GM12878 (cell line): Measurements from ENCODE around the gene FUT8. TPM values are rescaled to one million over a fixed set of nuclear protein-coding genes. Genes with fewer than 3 reads are reported as not detected.
A peak's percentile ranks its signal among the peaks of the same experiment; 100 is the strongest.

Experiments used
- ATAC-seq: fragments of 200-7000 bp; cut with Tn5 transposase; 3 replicates; pipeline ENCODE4 v1.9.1; 2020; ENCODE audit warnings: mild to moderate bottlenecking, moderate library complexity
- BruUV-seq: library from RNA; stranded (reverse); fragments of 400-500 nt; replicated peaks from 2 replicates; lab custom pipeline; 2021; lab: Mats Ljungman, UMichigan
- CTCF ChIA-PET: fragments of 300-600 bp; sonication (Branson Sonifier 250); formaldehyde crosslinking; extraction: SDS; loops from one replicate; lab custom pipeline; 2021; ENCODE audit warnings: inconsistent platforms; lab: Yijun Ruan, JAX
- POLR2A ChIA-PET: fragments of 350-600 bp; formaldehyde crosslinking; extraction: SDS; loops from one replicate; lab custom pipeline; 2021; ENCODE audit warnings: inconsistent platforms; lab: Charles Lee
- RAD21 ChIA-PET: fragments of 300-600 bp; sonication (Branson Sonifier 250); formaldehyde crosslinking; loops from one replicate; lab custom pipeline; 2023; ENCODE audit warnings: antibody characterized with exemption; ENCODE audit not compliant: unreplicated experiment; lab: Charles Lee
- SMC1A ChIA-PET: fragments of 300-600 bp; sonication (Branson Sonifier 250); formaldehyde crosslinking; loops from one replicate; lab custom pipeline; 2023; ENCODE audit not compliant: unreplicated experiment, uncharacterized antibody; lab: Charles Lee
- DNase-seq: peaks from one replicate; pipeline ENCODE4 v3.0.0-alpha.2; 2011; ENCODE audit warnings: low read depth, low spot score
- FAIRE-seq: peaks from 3 replicates; lab custom pipeline; 2011; peaks lifted over from hg19 to GRCh38; lab: Jason Lieb, UNC
- H2AFZ ChIP-seq: 2 replicates; pipeline ENCODE4 v1.6.0; 2011; ENCODE audit warnings: low read depth, low read length, control low read depth; ENCODE audit not compliant: control insufficient read depth
- H3K27ac ChIP-seq: 2 replicates; pipeline ENCODE4 v1.5.1; 2011; ENCODE audit warnings: control low read depth; ENCODE audit not compliant: control insufficient read depth, insufficient read depth
- H3K27me3 ChIP-seq, 2 experiments: replicated peaks in 1 of 2; 2 replicates each; pipeline versions ENCODE4 v1.6.0 to v1.6.1; 2011; ENCODE audit warnings: low read length in 1 of 2; ENCODE audit not compliant: control insufficient read depth in 2 of 2, insufficient read depth in 2 of 2
- H3K36me3 ChIP-seq, 2 experiments: 2 replicates each; pipeline ENCODE4 v1.5.1; 2011; ENCODE audit warnings: low read length in 1 of 2; ENCODE audit not compliant: control insufficient read depth in 2 of 2, insufficient read depth in 2 of 2
- H3K4me1 ChIP-seq: 2 replicates; pipeline ENCODE4 v1.6.1; 2011; ENCODE audit warnings: mild to moderate bottlenecking, low read length, moderate library complexity, mixed read lengths; ENCODE audit not compliant: control insufficient read depth, insufficient read depth
- H3K4me2 ChIP-seq: 2 replicates; pipeline ENCODE4 v1.6.0; 2011; ENCODE audit warnings: control low read depth; ENCODE audit not compliant: control insufficient read depth, insufficient read depth
- H3K4me3 ChIP-seq: fragments of 200-600 bp; sonication (generic); 2 replicates; pipeline ENCODE4 v1.5.1; 2016
- H3K79me2 ChIP-seq: 2 replicates; pipeline ENCODE4 v1.6.0; 2011; ENCODE audit warnings: low read length; ENCODE audit not compliant: control insufficient read depth, insufficient read depth
- H3K9ac ChIP-seq: 2 replicates; pipeline ENCODE4 v1.8.0; 2011; ENCODE audit warnings: low read length, control low read depth, mixed read lengths; ENCODE audit not compliant: control insufficient read depth, insufficient read depth
- H3K9me3 ChIP-seq: replicated peaks from 3 replicates; pipeline ENCODE4 v1.5.1; 2011; ENCODE audit warnings: mild to moderate bottlenecking, low read length; ENCODE audit not compliant: control insufficient read depth, insufficient read depth
- H4K20me1 ChIP-seq: 2 replicates; pipeline ENCODE4 v1.6.0; 2011; ENCODE audit not compliant: control insufficient read depth, insufficient read depth
- HDAC2 ChIP-seq: fragments of 200-600 bp; sonication (generic); IDR thresholded peaks from 2 replicates; pipeline ENCODE4 v1.6.1; 2017
- HDAC6 ChIP-seq: fragments of 200-600 bp; sonication (generic); IDR thresholded peaks from one replicate; pipeline ENCODE4 v1.8.0; 2017; ENCODE audit warnings: antibody characterized with exemption; ENCODE audit not compliant: unreplicated experiment
- WGBS: methylation state at CpG from one replicate; pipeline ENCODE4 v1.1.6; 2016; ENCODE audit warnings: low lambda C conversion rate; ENCODE audit not compliant: insufficient replicate concordance, insufficient coverage; ENCODE audit errors: missing lambda C conversion rate; 5-methylcytosine and 5-hydroxymethylcytosine counted together
- in situ Hi-C: fragments of 300-500 bp; cut with MboI; formaldehyde crosslinking; loops from 9 replicates; pipeline ENCODE4 v1.14.3; 2018; ENCODE audit warnings: mixed read lengths
- intact Hi-C: fragments of 100-400 bp; cut with micrococcal nuclease; formaldehyde crosslinking; loops from one replicate; pipeline ENCODE4 v1.14.2; 2022; ENCODE audit not compliant: unreplicated experiment
- polyA plus RNA-seq, 11 experiments: library from polyadenylated mRNA; depleted of rRNA in 4 of 11; unstranded in 6 of 11; stranded (reverse) in 5 of 11; fragments of >200 nt; fragmentation: Nextera tagmentation in 4 of 11; fragmentation: Illumina TruSeq in 1 of 11; extraction: Ambion mirVana in 4 of 11; extraction: Trizol in 1 of 11; gene quantifications; 1 replicate in 1 of 11; 2 replicates in 10 of 11; pipeline versions ENCODE4 v1.2.1 to v1.2.3, GENCODE V29; 2011 to 2016; ENCODE audit warnings: inconsistent platforms in 2 of 11, missing spikeins in 2 of 11, low read depth in 1 of 11
- total RNA-seq, 4 experiments: library from RNA; depleted of rRNA in 3 of 4; stranded (reverse); fragments of >200 nt in 3 of 4; fragmentation: Illumina TruSeq in 1 of 4; extraction: Trizol in 1 of 4; gene quantifications; 2 replicates each; pipeline versions ENCODE4 v1.2.1 to v1.2.3, GENCODE V29; 2013 to 2021
- TF ChIP-seq, protein P1 (sequence below): fragments of 150-350 bp; IDR thresholded peaks from 2 replicates; pipeline ENCODE4 v1.6.1; 2016; ENCODE audit warnings: low read depth, low read length
- TF ChIP-seq, protein P2 (sequence below): fragments of 450-650 bp; formaldehyde crosslinking; IDR thresholded peaks from 2 replicates; pipeline ENCODE4 v1.4.0; 2022; ENCODE audit warnings: mild to moderate bottlenecking, moderate library complexity
- TF ChIP-seq, protein P3 (sequence below): fragments of 450-650 bp; IDR thresholded peaks from 2 replicates; pipeline ENCODE4 v1.6.1; 2016; ENCODE audit warnings: mild to moderate bottlenecking, moderate library complexity, borderline replicate concordance

The FUT8 gene
- total and polyA plus RNA-seq, 10 of the 15 experiments (the other 5 are each of a cell fraction or from before 2014, with no cell fraction given), result 21.3 to 106 (median 66.3) TPM

DNA sequence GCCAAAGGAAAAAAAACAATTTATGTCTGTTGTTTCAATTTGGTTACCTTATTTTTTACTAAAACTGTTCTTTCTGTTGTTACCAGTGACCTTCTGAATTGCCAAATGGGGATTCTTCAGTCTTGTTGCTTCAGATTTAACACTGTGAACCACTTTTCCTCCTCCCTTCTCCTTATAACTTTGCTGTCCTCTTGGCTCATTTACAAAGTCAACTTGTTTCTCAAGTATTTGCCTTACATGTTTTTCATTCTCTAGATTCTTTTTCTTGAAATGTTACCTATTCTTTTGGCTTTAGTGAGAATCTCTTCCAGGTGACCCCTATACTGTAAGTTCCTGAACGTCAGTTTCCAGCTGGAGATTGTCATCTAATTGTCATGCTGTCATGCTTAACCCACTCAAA, 19.4 kb downstream of the FUT8 start:
- TF ChIP-seq, protein P1, sequence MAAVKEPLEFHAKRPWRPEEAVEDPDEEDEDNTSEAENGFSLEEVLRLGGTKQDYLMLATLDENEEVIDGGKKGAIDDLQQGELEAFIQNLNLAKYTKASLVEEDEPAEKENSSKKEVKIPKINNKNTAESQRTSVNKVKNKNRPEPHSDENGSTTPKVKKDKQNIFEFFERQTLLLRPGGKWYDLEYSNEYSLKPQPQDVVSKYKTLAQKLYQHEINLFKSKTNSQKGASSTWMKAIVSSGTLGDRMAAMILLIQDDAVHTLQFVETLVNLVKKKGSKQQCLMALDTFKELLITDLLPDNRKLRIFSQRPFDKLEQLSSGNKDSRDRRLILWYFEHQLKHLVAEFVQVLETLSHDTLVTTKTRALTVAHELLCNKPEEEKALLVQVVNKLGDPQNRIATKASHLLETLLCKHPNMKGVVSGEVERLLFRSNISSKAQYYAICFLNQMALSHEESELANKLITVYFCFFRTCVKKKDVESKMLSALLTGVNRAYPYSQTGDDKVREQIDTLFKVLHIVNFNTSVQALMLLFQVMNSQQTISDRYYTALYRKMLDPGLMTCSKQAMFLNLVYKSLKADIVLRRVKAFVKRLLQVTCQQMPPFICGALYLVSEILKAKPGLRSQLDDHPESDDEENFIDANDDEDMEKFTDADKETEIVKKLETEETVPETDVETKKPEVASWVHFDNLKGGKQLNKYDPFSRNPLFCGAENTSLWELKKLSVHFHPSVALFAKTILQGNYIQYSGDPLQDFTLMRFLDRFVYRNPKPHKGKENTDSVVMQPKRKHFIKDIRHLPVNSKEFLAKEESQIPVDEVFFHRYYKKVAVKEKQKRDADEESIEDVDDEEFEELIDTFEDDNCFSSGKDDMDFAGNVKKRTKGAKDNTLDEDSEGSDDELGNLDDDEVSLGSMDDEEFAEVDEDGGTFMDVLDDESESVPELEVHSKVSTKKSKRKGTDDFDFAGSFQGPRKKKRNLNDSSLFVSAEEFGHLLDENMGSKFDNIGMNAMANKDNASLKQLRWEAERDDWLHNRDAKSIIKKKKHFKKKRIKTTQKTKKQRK, result no peak
- TF ChIP-seq, protein P2, sequence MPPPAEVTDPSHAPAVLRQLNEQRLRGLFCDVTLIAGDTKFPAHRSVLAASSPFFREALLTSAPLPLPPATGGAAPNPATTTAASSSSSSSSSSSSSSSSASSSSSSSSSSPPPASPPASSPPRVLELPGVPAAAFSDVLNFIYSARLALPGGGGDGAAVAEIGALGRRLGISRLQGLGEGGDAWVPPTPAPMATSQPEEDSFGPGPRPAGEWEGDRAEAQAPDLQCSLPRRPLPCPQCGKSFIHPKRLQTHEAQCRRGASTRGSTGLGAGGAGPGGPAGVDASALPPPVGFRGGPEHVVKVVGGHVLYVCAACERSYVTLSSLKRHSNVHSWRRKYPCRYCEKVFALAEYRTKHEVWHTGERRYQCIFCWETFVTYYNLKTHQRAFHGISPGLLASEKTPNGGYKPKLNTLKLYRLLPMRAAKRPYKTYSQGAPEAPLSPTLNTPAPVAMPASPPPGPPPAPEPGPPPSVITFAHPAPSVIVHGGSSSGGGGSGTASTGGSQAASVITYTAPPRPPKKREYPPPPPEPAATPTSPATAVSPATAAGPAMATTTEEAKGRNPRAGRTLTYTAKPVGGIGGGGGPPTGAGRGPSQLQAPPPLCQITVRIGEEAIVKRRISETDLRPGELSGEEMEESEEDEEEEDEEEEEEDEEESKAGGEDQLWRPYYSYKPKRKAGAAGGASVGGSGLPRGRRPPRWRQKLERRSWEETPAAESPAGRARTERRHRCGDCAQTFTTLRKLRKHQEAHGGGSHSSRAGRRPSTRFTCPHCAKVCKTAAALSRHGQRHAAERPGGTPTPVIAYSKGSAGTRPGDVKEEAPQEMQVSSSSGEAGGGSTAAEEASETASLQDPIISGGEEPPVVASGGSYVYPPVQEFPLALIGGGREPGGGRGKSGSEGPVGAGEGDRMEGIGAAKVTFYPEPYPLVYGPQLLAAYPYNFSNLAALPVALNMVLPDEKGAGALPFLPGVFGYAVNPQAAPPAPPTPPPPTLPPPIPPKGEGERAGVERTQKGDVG, result no peak
- TF ChIP-seq HDAC2 (no peak), HDAC6 (no peak)
- TF ChIP-seq, protein P3, sequence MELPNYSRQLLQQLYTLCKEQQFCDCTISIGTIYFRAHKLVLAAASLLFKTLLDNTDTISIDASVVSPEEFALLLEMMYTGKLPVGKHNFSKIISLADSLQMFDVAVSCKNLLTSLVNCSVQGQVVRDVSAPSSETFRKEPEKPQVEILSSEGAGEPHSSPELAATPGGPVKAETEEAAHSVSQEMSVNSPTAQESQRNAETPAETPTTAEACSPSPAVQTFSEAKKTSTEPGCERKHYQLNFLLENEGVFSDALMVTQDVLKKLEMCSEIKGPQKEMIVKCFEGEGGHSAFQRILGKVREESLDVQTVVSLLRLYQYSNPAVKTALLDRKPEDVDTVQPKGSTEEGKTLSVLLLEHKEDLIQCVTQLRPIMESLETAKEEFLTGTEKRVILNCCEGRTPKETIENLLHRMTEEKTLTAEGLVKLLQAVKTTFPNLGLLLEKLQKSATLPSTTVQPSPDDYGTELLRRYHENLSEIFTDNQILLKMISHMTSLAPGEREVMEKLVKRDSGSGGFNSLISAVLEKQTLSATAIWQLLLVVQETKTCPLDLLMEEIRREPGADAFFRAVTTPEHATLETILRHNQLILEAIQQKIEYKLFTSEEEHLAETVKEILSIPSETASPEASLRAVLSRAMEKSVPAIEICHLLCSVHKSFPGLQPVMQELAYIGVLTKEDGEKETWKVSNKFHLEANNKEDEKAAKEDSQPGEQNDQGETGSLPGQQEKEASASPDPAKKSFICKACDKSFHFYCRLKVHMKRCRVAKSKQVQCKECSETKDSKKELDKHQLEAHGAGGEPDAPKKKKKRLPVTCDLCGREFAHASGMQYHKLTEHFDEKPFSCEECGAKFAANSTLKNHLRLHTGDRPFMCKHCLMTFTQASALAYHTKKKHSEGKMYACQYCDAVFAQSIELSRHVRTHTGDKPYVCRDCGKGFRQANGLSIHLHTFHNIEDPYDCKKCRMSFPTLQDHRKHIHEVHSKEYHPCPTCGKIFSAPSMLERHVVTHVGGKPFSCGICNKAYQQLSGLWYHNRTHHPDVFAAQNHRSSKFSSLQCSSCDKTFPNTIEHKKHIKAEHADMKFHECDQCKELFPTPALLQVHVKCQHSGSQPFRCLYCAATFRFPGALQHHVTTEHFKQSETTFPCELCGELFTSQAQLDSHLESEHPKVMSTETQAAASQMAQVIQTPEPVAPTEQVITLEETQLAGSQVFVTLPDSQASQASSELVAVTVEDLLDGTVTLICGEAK, result no peak
- intact Hi-C loops (no loop called here), in situ Hi-C loops (no loop called here)
- Histone ChIP-seq H3K4me1 (peaks cover 24% of the 10 kb centered on the region), H3K9ac (no peak overlapping the region), H3K9me3 (peaks cover 12% of the 10 kb centered on the region), H3K36me3 (no peaks in the 10 kb centered on the region; a peak in 2 of 4 replicates), H4K20me1 (no peaks in the 10 kb centered on the region), H2AFZ (no peak overlapping the region), H3K27me3 (no peaks in the 10 kb centered on the region), H3K4me2 (0 out of 2 replicates have a peak overlapping the region, but pooled peaks have one; percentile 4), H3K79me2 (peaks cover 89% of the 10 kb centered on the region), H3K27ac (peak overlapping the region; percentile 72; the same call in 1 of the 2 replicates), H3K4me3 (no peak overlapping the region)
- ATAC-seq (no peak), FAIRE-seq (no peak), DNase-seq (no peak)
- ChIA-PET POLR2A (no interaction called here), CTCF (interaction anchor here (2.2 kb wide), 1 partner anchor 20 kb away, joined by 6 read pairs; the partner anchor contains the start of gene FUT8), SMC1A (interaction anchor here (0.6 to 1.2 kb wide), 3 partner anchors 23 to 115 kb away, joined by 3 to 4 read pairs (median 3); no protein-coding TSS in a partner anchor), RAD21 (no interaction called here)
- 58% methylated on average over 1 of the region's 1 CpG for WGBS
- BruUV-seq, result no TSS peak
